Measurements from ENCODE around the gene TIAM1.

Gene TIAM1

GRCh38 chr21:31383770-31384169, 39.7 kb upstream of the TIAM1 start:
- H2AFZ ChIP-seq (ENCODE audit: low read depth, low read length, severe bottlenecking), result no peak overlapping the region
- no peaks in the 10 kb centered on the region for H3K9me3 ChIP-seq (ENCODE audit: insufficient read depth, low read length)
- H3K79me2 ChIP-seq (ENCODE audit: insufficient read depth, low read length), result no peaks in the 10 kb centered on the region; the same call in 1 of the 2 replicates
- H3K4me3 ChIP-seq (ENCODE audit: insufficient read depth, low read length, poor library complexity, severe bottlenecking), result no peak overlapping the region
- H3F3A ChIP-seq (ENCODE audit: insufficient read depth), result no peaks in the 10 kb centered on the region
- H3K36me3 ChIP-seq (ENCODE audit: low read length), result no peaks in the 10 kb centered on the region
- H3K9me2 ChIP-seq (replicated peaks; ENCODE audit: insufficient read depth, low read length), result no peaks in the 10 kb centered on the region
- H3K27me3 ChIP-seq (ENCODE audit: low read length), result no peaks in the 10 kb centered on the region
- H3K4me2 ChIP-seq (ENCODE audit: low read depth, low read length, poor library complexity, severe bottlenecking), result no peak overlapping the region
- no peak overlapping the region for H3K9ac ChIP-seq (ENCODE audit: low read length)
- TF ChIP-seq, protein P1, sequence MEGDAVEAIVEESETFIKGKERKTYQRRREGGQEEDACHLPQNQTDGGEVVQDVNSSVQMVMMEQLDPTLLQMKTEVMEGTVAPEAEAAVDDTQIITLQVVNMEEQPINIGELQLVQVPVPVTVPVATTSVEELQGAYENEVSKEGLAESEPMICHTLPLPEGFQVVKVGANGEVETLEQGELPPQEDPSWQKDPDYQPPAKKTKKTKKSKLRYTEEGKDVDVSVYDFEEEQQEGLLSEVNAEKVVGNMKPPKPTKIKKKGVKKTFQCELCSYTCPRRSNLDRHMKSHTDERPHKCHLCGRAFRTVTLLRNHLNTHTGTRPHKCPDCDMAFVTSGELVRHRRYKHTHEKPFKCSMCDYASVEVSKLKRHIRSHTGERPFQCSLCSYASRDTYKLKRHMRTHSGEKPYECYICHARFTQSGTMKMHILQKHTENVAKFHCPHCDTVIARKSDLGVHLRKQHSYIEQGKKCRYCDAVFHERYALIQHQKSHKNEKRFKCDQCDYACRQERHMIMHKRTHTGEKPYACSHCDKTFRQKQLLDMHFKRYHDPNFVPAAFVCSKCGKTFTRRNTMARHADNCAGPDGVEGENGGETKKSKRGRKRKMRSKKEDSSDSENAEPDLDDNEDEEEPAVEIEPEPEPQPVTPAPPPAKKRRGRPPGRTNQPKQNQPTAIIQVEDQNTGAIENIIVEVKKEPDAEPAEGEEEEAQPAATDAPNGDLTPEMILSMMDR (IDR thresholded peaks at IDR 0.05; ENCODE audit: insufficient read depth, low read length, poor library complexity, severe bottlenecking), result no peak
- no peak for TF ChIP-seq EZH2phosphoT487 (conservative IDR thresholded peaks at IDR 0.05; ENCODE audit: low read length)
- H4K20me1 ChIP-seq (ENCODE audit: low read depth, low read length), result no peaks in the 10 kb centered on the region
- H3K27ac ChIP-seq (ENCODE audit: low read depth, low read length), result no peak overlapping the region

- H4K20me1 ChIP-seq (ENCODE audit: low read depth, low read length), result no peaks in the 10 kb centered on the region
- H3K9me3 ChIP-seq (ENCODE audit: insufficient read depth, low read length), result no peaks in the 10 kb centered on the region
- H2AFZ ChIP-seq (ENCODE audit: low read depth, low read length, severe bottlenecking), result no peak overlapping the region
- no peak overlapping the region for H3K9ac ChIP-seq (ENCODE audit: low read length)
- H3K4me3 ChIP-seq (ENCODE audit: insufficient read depth, low read length, poor library complexity, severe bottlenecking), result no peak overlapping the region
- no peaks in the 10 kb centered on the region; the same call in 1 of the 2 replicates for H3K79me2 ChIP-seq (ENCODE audit: insufficient read depth, low read length)
- no peaks in the 10 kb centered on the region for H3K27me3 ChIP-seq (ENCODE audit: low read length)
- TF ChIP-seq, protein P1 (IDR thresholded peaks at IDR 0.05; ENCODE audit: insufficient read depth, low read length, poor library complexity, severe bottlenecking), result no peak
- TF ChIP-seq EZH2phosphoT487 (conservative IDR thresholded peaks at IDR 0.05; ENCODE audit: low read length), result no peak
- no peak overlapping the region for H3K27ac ChIP-seq (ENCODE audit: low read depth, low read length)
- no peaks in the 10 kb centered on the region for H3K9me2 ChIP-seq (replicated peaks; ENCODE audit: insufficient read depth, low read length)
- no peaks in the 10 kb centered on the region for H3K36me3 ChIP-seq (ENCODE audit: low read length)
- H3K4me2 ChIP-seq (ENCODE audit: low read depth, low read length, poor library complexity, severe bottlenecking), result no peak overlapping the region
- no peaks in the 10 kb centered on the region for H3F3A ChIP-seq (ENCODE audit: insufficient read depth)
Observed at GRCh38 chr21:31382060-31382459, 38.0 kb upstream of the TIAM1 start.

GRCh38 chr21:31376301-31376700, 32.2 kb upstream of the TIAM1 start:
- Histone ChIP-seq H4K20me1 (ENCODE audit: low read depth, low read length) (no peaks in the 10 kb centered on the region), H3K9me3 (ENCODE audit: insufficient read depth, low read length) (no peaks in the 10 kb centered on the region), H3K9me2 (replicated peaks; ENCODE audit: insufficient read depth, low read length) (no peaks in the 10 kb centered on the region), H3F3A (ENCODE audit: insufficient read depth) (no peaks in the 10 kb centered on the region), H3K36me3 (ENCODE audit: low read length) (no peaks in the 10 kb centered on the region), H3K79me2 (ENCODE audit: insufficient read depth, low read length) (no peaks in the 10 kb centered on the region), H2AFZ (ENCODE audit: low read depth, low read length, severe bottlenecking) (no peak overlapping the region), H3K4me2 (ENCODE audit: low read depth, low read length, poor library complexity, severe bottlenecking) (no peak overlapping the region), H3K27ac (ENCODE audit: low read depth, low read length) (no peak overlapping the region), H3K27me3 (ENCODE audit: low read length) (no peaks in the 10 kb centered on the region), H3K9ac (ENCODE audit: low read length) (no peak overlapping the region), H3K4me3 (ENCODE audit: insufficient read depth, low read length, poor library complexity, severe bottlenecking) (no peak overlapping the region)
- TF ChIP-seq, protein P1 (IDR thresholded peaks at IDR 0.05; ENCODE audit: insufficient read depth, low read length, poor library complexity, severe bottlenecking), result no peak

Measured in SU-DHL-6 (cell line).